ENCODE data around the gene PRRG2. TPM values are rescaled to one million over a fixed set of nuclear protein-coding genes. Genes with fewer than 3 reads are reported as not detected.
A peak's percentile ranks its signal among the peaks of the same experiment; 100 is the strongest.

PRRG2 gene
- total RNA-seq, 4 donors from 2014 or later: 1.4 to 4.6 (median 3.8) TPM; not detected in 1

DNA sequence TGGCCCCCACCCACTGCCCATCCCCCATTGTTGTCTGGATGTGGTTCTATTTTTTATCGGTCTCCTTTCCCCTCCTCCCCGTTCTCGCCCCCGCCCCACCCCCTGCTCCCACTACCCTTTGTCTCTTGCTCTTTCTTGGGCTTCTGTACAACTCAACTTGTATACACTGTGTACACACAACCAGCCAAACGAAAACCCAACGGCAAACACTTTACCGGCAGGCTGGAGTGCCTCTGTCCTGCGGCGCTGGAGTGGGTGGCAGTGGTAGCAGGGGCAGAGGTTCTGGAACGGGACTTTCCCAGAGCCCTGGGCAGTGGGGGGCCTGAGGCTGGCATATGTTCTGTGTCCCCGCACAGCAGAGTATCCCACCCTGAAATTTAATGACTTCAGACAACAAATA lies 45.1 kb downstream of the PRRG2 start:
- TF ChIP-seq CTCF (IDR thresholded peaks at IDR 0.05 in 4 of 5, conservative IDR thresholded peaks at IDR 0.05 in 1 of 5): no peak
- TF ChIP-seq POLR2A (IDR thresholded peaks at IDR 0.05): no peak
- intact Hi-C loops (cut with DNase I; ENCODE audit: low total_unique reads) (no loop called here), in situ Hi-C loops (cut with MboI; ENCODE audit: low sequenced_read_pairs in 4 of 4) (no loop called here)
- Histone ChIP-seq H3K36me3 (peaks cover 0 to 17% of the 10 kb centered on the region in 2 donors), H3K9me3 (no peaks in the 10 kb centered on the region), H3K27ac (no peak overlapping the region), H3K4me1 (peaks cover 3 to 7% of the 10 kb centered on the region in 2 donors), H3K27me3 (no peaks in the 10 kb centered on the region), H3K4me3 (no peak overlapping the region)
- DNase-seq (no peak), ATAC-seq (no peak)

DNA sequence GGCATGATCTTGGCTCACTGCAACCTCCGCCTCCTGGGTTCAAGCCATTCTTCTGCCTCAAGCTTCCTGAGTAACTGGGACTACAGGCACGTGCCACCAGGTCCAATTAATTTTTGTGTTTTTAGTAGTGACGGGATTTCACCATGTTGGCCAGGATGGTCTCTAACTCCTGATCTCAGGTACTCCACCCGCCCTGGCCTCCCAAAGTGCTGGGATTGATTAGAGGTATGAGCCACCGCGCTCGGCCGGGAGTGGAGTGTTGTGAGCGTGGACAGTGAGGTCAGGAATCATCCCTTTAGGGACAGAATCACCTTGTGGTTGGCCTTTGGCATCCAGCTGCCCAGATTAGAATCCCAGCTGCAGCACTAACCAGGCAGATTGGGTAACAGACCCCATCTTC lies 48.5 kb downstream of the PRRG2 start:
- in situ Hi-C loops (cut with MboI; ENCODE audit: low sequenced_read_pairs in 4 of 4) (no loop called here), intact Hi-C loops (cut with DNase I; ENCODE audit: low total_unique reads) (no loop called here)
- Histone ChIP-seq H3K4me1 (peaks cover 3 to 7% of the 10 kb centered on the region in 2 donors), H3K9me3 (no peaks in the 10 kb centered on the region), H3K4me3 (no peak overlapping the region), H3K36me3 (peaks cover 0 to 8% of the 10 kb centered on the region in 2 donors), H3K27me3 (no peaks in the 10 kb centered on the region), H3K27ac (no peak overlapping the region)
- TF ChIP-seq CTCF (IDR thresholded peaks at IDR 0.05 in 4 of 5, conservative IDR thresholded peaks at IDR 0.05 in 1 of 5): no peak
- no peak for TF ChIP-seq POLR2A (IDR thresholded peaks at IDR 0.05)
- ATAC-seq: no peak
- no peak for DNase-seq

- intact Hi-C loops (cut with DNase I; ENCODE audit: low total_unique reads): no loop called here
- no peak for TF ChIP-seq CTCF (IDR thresholded peaks at IDR 0.05 in 4 of 5, conservative IDR thresholded peaks at IDR 0.05 in 1 of 5)
- no peak for TF ChIP-seq POLR2A (IDR thresholded peaks at IDR 0.05)
- ATAC-seq (no peak), DNase-seq (no peak)
- Histone ChIP-seq H3K27ac (peak overlapping the region in 1 of 4 donors; percentile 13), H3K36me3 (peaks cover 0 to 9% of the 10 kb centered on the region in 2 donors), H3K27me3 (no peaks in the 10 kb centered on the region), H3K4me3 (no peak overlapping the region), H3K9me3 (no peaks in the 10 kb centered on the region), H3K4me1 (peaks cover 3 to 7% of the 10 kb centered on the region in 2 donors)
- in situ Hi-C loops (cut with MboI; ENCODE audit: low sequenced_read_pairs in 4 of 4): no loop called here
Observed at GRCh38 chr19:49631014-49631588, 50.0 kb downstream of the PRRG2 start.

DNA sequence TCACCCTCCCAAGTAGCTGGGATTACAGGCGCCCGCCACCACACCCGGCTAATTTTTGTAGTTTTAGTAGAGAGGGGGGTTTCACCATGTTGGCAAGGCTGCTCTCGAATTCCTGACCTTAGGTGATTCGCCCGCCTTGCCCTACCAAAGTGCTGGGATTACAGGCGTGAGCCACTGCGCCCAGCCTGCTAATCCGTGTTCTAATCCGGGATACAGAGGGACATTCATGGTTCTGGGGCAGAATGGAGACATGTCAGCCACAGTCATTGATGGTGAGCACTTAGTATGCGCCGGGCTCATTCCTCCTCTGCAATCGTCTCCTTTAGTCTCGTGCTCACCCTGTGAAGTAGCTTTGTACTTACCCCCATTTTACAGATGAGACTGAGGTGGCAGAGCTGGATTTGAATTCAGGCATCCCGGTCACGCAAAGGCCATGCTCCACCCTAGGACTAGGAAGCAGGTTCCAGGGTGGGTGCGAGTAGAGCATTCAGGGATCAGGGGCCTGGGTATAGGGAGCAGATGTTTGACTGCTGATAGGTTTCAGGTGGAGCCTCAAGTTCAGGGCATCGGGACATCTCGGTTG lies 50.6 kb downstream of the PRRG2 start:
- no peak for TF ChIP-seq POLR2A (IDR thresholded peaks at IDR 0.05)
- no peak for TF ChIP-seq CTCF (IDR thresholded peaks at IDR 0.05 in 4 of 5, conservative IDR thresholded peaks at IDR 0.05 in 1 of 5)
- Histone ChIP-seq H3K27ac (no peak overlapping the region), H3K4me1 (peaks cover 3 to 7% of the 10 kb centered on the region in 2 donors), H3K36me3 (peaks cover 0 to 5% of the 10 kb centered on the region in 2 donors), H3K9me3 (no peaks in the 10 kb centered on the region), H3K4me3 (no peak overlapping the region), H3K27me3 (no peaks in the 10 kb centered on the region)
- intact Hi-C loops (cut with DNase I; ENCODE audit: low total_unique reads): no loop called here
- ATAC-seq: no peak
- in situ Hi-C loops (cut with MboI; ENCODE audit: low sequenced_read_pairs in 4 of 4): no loop called here
- no peak for DNase-seq

Measured in gastrocnemius medialis (tissue), 4 donors.